Neural cell (in vitro differentiated cells): ENCODE data around the gene SLC23A3. TPM values are rescaled to one million over a fixed set of nuclear protein-coding genes. Genes with fewer than 3 reads are reported as not detected.

Experiments used
- H2AFZ ChIP-seq: fragments of 200-600, 300-800 bp; sonication (generic), shearing (Covaris generic); 2 replicates; pipeline ENCODE4 v1.6.0; 2014; ENCODE audit warnings: low read depth, mild to moderate bottlenecking, antibody characterized with exemption, low read length, moderate library complexity
- H3F3A ChIP-seq: fragments of 200-600 bp; shearing (Covaris generic); 2 replicates; pipeline ENCODE4 v1.6.1; 2016; ENCODE audit warnings: mild to moderate bottlenecking, moderate library complexity, mixed read lengths, antibody characterized with exemption, low read length; ENCODE audit not compliant: insufficient read depth, poor library complexity, severe bottlenecking
- H3K27ac ChIP-seq: fragments of 200-600, 300-800 bp; sonication (generic), shearing (Covaris generic); 2 replicates; pipeline ENCODE4 v1.5.1; 2014; ENCODE audit warnings: mild to moderate bottlenecking, low read length, moderate library complexity
- H3K27me3 ChIP-seq: fragments of 300-800, 200-600 bp; sonication (generic), shearing (Covaris generic); 2 replicates; pipeline ENCODE4 v1.6.0; 2014; ENCODE audit warnings: mild to moderate bottlenecking, low read depth, low read length, moderate library complexity; ENCODE audit not compliant: insufficient read depth
- H3K36me3 ChIP-seq: fragments of 300-800, 200-600 bp; sonication (generic), shearing (Covaris generic); 2 replicates; pipeline ENCODE4 v1.5.1; 2014; ENCODE audit warnings: mild to moderate bottlenecking, antibody characterized with exemption, low read length, moderate library complexity; ENCODE audit not compliant: insufficient read depth
- H3K4me2 ChIP-seq: fragments of 300-800, 200-600 bp; sonication (generic), shearing (Covaris generic); 2 replicates; pipeline ENCODE4 v1.6.0; 2014; ENCODE audit warnings: mild to moderate bottlenecking, low read length
- H3K4me3 ChIP-seq: fragments of 300-800, 200-600 bp; sonication (generic), shearing (Covaris generic); 2 replicates; pipeline ENCODE4 v1.5.1; 2014; ENCODE audit warnings: mild to moderate bottlenecking, low read length, moderate library complexity
- H3K79me2 ChIP-seq: fragments of 200-600 bp; shearing (Covaris generic); replicated peaks from 2 replicates; pipeline ENCODE4 v1.6.0; 2014; ENCODE audit warnings: mild to moderate bottlenecking, low read length, moderate library complexity; ENCODE audit not compliant: insufficient read depth
- H3K9ac ChIP-seq: fragments of 300-800, 200-600 bp; sonication (generic), shearing (Covaris generic); 2 replicates; pipeline ENCODE4 v1.6.1; 2016; ENCODE audit warnings: mild to moderate bottlenecking, low read length, mixed read lengths
- H3K9me2 ChIP-seq: fragments of 200-600 bp; shearing (Covaris generic); 2 replicates; pipeline ENCODE4 v1.6.1; 2016; ENCODE audit warnings: mild to moderate bottlenecking, low read length, mixed read lengths; ENCODE audit not compliant: insufficient read depth
- H3K9me3 ChIP-seq: fragments of 200-600, 300-800 bp; sonication (generic), shearing (Covaris generic); 2 replicates; pipeline ENCODE4 v1.6.1; 2016; ENCODE audit warnings: mild to moderate bottlenecking, mixed run types, low read length, moderate library complexity, mixed read lengths
- H4K20me1 ChIP-seq: fragments of 200-600 bp; shearing (Covaris generic); 2 replicates; pipeline ENCODE4 v1.6.1; 2016; ENCODE audit warnings: mild to moderate bottlenecking, mixed run types; ENCODE audit not compliant: insufficient read depth
- EP300 ChIP-seq: fragments of 450-650 bp; conservative IDR thresholded peaks from 2 replicates; pipeline ENCODE4 v1.6.1; 2014; ENCODE audit warnings: antibody characterized with exemption, mild to moderate bottlenecking, moderate library complexity; ENCODE audit not compliant: poor library complexity, severe bottlenecking
- EZH2 ChIP-seq: fragments of 200-600, 300-800 bp; shearing (Covaris generic), sonication (generic); IDR thresholded peaks from 2 replicates; pipeline ENCODE4 v1.6.1; 2014; ENCODE audit warnings: antibody characterized with exemption, low read length, borderline replicate concordance, mild to moderate bottlenecking; ENCODE audit not compliant: insufficient read depth, poor library complexity, severe bottlenecking
- MXI1 ChIP-seq: fragments of 450-650 bp; conservative IDR thresholded peaks from 2 replicates; pipeline ENCODE4 v1.6.1; 2014; ENCODE audit warnings: antibody characterized with exemption, mild to moderate bottlenecking; ENCODE audit not compliant: poor library complexity, severe bottlenecking
- POLR2AphosphoS5 ChIP-seq: IDR thresholded peaks from 2 replicates; pipeline ENCODE4 v1.6.1; 2012
- RAD21 ChIP-seq: fragments of 450-650 bp; conservative IDR thresholded peaks from 2 replicates; pipeline ENCODE4 v1.6.1; 2014; ENCODE audit warnings: antibody characterized with exemption, mild to moderate bottlenecking, moderate library complexity
- SMC3 ChIP-seq: fragments of 450-650 bp; conservative IDR thresholded peaks from 2 replicates; pipeline ENCODE4 v1.6.1; 2014; ENCODE audit warnings: antibody characterized with exemption, mild to moderate bottlenecking, moderate library complexity; ENCODE audit not compliant: poor library complexity
- TAF1 ChIP-seq: IDR thresholded peaks from 2 replicates; pipeline ENCODE4 v1.6.1; 2012; ENCODE audit warnings: low read depth
- polyA plus RNA-seq: library from polyadenylated mRNA; depleted of rRNA; stranded (reverse); fragments of >200 nt; gene quantifications from 2 replicates; pipeline ENCODE4 v1.2.3, GENCODE V29; 2014
- TF ChIP-seq, protein P1 (sequence below): fragments of 450-650 bp; IDR thresholded peaks from 2 replicates; pipeline ENCODE4 v1.5.1; 2014; ENCODE audit warnings: antibody characterized with exemption, mild to moderate bottlenecking, moderate library complexity; ENCODE audit not compliant: poor library complexity, severe bottlenecking
- TF ChIP-seq, protein P2 (sequence below): IDR thresholded peaks from 2 replicates; pipeline ENCODE4 v1.6.1; 2012; ENCODE audit warnings: borderline replicate concordance

The SLC23A3 gene
- polyA plus RNA-seq, 1 donor from 2014 or later = 0.28 TPM

DNA sequence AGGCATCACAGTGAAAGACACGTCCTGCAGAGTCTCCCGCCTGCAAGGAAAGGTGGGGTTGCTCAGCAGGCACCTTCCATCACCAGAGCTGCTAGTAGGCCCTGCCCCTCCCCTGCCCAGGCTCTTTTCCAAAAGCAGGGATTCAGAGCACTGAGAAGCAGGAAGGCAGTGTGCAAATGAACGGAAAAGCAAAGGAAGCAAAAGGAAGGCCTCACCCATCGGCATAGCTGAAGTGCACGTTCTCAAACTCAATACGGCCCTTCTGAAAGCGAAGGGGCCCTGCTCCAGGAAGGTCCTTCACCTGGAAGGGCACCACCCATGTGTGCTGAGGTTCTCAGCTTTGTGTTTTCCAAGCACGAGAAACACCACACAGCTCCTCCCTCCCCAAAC, 43.2 kb upstream of the SLC23A3 start:
- no peaks in the 10 kb centered on the region for H3K9me3 ChIP-seq
- TF ChIP-seq, protein P1, sequence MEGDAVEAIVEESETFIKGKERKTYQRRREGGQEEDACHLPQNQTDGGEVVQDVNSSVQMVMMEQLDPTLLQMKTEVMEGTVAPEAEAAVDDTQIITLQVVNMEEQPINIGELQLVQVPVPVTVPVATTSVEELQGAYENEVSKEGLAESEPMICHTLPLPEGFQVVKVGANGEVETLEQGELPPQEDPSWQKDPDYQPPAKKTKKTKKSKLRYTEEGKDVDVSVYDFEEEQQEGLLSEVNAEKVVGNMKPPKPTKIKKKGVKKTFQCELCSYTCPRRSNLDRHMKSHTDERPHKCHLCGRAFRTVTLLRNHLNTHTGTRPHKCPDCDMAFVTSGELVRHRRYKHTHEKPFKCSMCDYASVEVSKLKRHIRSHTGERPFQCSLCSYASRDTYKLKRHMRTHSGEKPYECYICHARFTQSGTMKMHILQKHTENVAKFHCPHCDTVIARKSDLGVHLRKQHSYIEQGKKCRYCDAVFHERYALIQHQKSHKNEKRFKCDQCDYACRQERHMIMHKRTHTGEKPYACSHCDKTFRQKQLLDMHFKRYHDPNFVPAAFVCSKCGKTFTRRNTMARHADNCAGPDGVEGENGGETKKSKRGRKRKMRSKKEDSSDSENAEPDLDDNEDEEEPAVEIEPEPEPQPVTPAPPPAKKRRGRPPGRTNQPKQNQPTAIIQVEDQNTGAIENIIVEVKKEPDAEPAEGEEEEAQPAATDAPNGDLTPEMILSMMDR = no peak
- TF ChIP-seq TAF1 (no peak), MXI1 (no peak), EP300 (no peak), RAD21 (no peak), EZH2 (no peak), POLR2AphosphoS5 (no peak), SMC3 (no peak)
- TF ChIP-seq, protein P2, sequence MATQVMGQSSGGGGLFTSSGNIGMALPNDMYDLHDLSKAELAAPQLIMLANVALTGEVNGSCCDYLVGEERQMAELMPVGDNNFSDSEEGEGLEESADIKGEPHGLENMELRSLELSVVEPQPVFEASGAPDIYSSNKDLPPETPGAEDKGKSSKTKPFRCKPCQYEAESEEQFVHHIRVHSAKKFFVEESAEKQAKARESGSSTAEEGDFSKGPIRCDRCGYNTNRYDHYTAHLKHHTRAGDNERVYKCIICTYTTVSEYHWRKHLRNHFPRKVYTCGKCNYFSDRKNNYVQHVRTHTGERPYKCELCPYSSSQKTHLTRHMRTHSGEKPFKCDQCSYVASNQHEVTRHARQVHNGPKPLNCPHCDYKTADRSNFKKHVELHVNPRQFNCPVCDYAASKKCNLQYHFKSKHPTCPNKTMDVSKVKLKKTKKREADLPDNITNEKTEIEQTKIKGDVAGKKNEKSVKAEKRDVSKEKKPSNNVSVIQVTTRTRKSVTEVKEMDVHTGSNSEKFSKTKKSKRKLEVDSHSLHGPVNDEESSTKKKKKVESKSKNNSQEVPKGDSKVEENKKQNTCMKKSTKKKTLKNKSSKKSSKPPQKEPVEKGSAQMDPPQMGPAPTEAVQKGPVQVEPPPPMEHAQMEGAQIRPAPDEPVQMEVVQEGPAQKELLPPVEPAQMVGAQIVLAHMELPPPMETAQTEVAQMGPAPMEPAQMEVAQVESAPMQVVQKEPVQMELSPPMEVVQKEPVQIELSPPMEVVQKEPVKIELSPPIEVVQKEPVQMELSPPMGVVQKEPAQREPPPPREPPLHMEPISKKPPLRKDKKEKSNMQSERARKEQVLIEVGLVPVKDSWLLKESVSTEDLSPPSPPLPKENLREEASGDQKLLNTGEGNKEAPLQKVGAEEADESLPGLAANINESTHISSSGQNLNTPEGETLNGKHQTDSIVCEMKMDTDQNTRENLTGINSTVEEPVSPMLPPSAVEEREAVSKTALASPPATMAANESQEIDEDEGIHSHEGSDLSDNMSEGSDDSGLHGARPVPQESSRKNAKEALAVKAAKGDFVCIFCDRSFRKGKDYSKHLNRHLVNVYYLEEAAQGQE = no peak
- no peaks in the 10 kb centered on the region for H3K36me3 ChIP-seq
- H3K27me3 ChIP-seq = no peaks in the 10 kb centered on the region
- no peak overlapping the region for H3K4me3 ChIP-seq
- no peaks in the 10 kb centered on the region for H3K9me2 ChIP-seq
- H3K79me2 ChIP-seq = no peaks in the 10 kb centered on the region
- no peaks in the 10 kb centered on the region for H4K20me1 ChIP-seq
- H2AFZ ChIP-seq = no peak overlapping the region
- no peak overlapping the region for H3K9ac ChIP-seq
- no peaks in the 10 kb centered on the region for H3F3A ChIP-seq
- H3K27ac ChIP-seq = no peak overlapping the region
- no peak overlapping the region for H3K4me2 ChIP-seq

DNA sequence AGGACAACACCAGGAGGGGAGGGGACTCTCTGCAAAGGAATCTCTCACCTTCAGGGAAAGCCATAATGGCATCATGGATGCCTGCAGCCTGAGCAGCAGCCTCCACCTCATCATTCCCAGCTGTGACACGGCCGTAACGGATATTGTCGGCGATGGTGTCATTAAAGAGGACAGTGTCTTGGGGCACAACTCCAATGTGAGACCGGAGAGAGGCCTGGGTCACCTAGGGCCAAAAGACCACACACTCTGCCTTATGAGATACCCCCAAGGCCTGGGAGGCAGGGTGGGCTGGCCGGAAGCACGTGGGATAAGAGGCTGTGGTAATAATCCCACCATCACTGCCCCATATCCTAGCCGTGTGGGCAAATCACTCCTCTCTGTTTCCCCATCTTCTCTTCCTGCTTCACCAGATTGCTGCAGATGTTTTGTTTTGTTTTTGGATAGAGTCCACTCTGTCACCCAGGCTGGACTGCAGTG, 41.1 kb upstream of the SLC23A3 start:
- no peaks in the 10 kb centered on the region for H3F3A ChIP-seq
- H3K36me3 ChIP-seq = no peaks in the 10 kb centered on the region
- H3K9me2 ChIP-seq = no peaks in the 10 kb centered on the region
- H3K27me3 ChIP-seq = no peaks in the 10 kb centered on the region
- no peak overlapping the region for H3K4me3 ChIP-seq
- no peak overlapping the region for H2AFZ ChIP-seq
- H3K9ac ChIP-seq = no peak overlapping the region
- H3K9me3 ChIP-seq = no peaks in the 10 kb centered on the region
- no peaks in the 10 kb centered on the region for H4K20me1 ChIP-seq
- H3K4me2 ChIP-seq = no peak overlapping the region
- TF ChIP-seq MXI1 = no peak
- TF ChIP-seq RAD21 = no peak
- TF ChIP-seq, protein P2 = no peak
- TF ChIP-seq SMC3 = no peak
- no peak for TF ChIP-seq EZH2
- TF ChIP-seq EP300 = no peak
- TF ChIP-seq, protein P1 = no peak
- no peak for TF ChIP-seq POLR2AphosphoS5
- no peaks in the 10 kb centered on the region for H3K79me2 ChIP-seq
- no peak overlapping the region for H3K27ac ChIP-seq
